ENCODE measurements around the gene DCAF4L1. TPM values are rescaled to one million over a fixed set of nuclear protein-coding genes. Genes with fewer than 3 reads are reported as not detected.

DCAF4L1 gene, protein sequence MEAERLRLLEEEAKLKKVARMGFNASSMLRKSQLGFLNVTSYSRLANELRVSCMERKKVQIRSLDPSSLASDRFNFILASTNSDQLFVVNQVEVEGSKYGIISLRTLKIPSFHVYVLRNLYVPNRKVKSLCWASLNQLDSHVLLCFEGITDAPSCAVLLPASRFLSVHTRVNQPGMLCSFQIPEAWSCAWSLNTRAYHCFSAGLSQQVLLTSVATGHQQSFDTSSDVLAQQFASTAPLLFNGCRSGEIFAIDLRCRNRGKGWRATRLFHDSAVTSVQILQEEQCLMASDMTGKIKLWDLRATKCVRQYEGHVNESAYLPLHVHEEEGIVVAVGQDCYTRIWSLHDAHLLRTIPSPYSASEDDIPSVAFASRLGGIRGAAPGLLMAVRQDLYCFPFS
- total RNA-seq = 0.26 and 0.90 TPM in 2 replicates

DNA sequence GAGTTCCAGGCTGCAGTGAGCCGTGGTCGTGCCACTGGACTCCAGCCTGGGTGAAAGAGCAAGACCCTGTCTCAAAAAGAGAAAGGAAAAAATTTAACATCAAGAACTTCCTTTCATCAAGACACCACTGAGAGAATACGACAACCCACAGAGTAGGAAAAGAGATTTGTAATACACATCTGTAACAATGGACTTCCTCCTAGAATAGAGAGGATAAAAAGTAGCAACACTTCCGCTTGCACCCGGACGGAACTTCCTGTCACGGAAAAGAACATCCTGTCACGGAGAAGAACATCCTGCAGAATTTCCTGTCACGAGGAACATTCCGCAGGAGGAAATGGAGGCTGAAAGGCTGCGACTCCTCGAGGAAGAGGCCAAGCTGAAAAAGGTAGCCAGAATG is at the start of gene DCAF4L1:
Gene DCAF4L1 (plus strand): TSS at position 301 of the 400 bp plus-strand sequence. CDS start 37 bp downstream, at position 338.
- Histone ChIP-seq H3K36me3 (ENCODE audit: control insufficient read depth, insufficient read depth, low read length) (no peaks in the 10 kb centered on the region), H3K27me3 (ENCODE audit: control insufficient read depth, insufficient read depth, low read length) (no peaks in the 10 kb centered on the region), H3K4me3 (ENCODE audit: low read depth, low read length) (no peak within 1 kb of the TSS)
- FAIRE-seq = no peak
- DNase-seq (ENCODE audit: low read depth) = no peak
- TF ChIP-seq, protein P1, sequence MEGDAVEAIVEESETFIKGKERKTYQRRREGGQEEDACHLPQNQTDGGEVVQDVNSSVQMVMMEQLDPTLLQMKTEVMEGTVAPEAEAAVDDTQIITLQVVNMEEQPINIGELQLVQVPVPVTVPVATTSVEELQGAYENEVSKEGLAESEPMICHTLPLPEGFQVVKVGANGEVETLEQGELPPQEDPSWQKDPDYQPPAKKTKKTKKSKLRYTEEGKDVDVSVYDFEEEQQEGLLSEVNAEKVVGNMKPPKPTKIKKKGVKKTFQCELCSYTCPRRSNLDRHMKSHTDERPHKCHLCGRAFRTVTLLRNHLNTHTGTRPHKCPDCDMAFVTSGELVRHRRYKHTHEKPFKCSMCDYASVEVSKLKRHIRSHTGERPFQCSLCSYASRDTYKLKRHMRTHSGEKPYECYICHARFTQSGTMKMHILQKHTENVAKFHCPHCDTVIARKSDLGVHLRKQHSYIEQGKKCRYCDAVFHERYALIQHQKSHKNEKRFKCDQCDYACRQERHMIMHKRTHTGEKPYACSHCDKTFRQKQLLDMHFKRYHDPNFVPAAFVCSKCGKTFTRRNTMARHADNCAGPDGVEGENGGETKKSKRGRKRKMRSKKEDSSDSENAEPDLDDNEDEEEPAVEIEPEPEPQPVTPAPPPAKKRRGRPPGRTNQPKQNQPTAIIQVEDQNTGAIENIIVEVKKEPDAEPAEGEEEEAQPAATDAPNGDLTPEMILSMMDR (IDR thresholded peaks at IDR 0.05; ENCODE audit: insufficient read depth, low read length, severe bottlenecking) = no peak

DNA sequence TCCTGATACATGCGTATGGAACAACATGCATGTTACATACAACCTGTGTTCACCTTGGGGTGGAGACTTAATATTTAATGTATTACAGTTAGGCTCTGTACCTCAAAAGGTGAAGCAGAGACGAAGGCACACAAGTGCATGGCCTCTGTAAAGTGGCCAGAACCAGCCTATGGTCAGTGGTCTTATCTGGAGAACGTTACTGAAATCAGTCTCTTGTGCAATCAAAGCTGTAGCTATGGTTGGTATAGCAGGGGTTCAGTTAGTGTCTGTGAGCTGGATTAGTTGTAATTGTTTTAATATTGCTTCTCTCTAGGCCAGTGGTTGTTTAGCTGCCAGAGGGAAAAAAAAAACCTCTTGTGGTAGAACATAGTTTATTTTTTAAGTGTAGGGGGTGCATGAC is 48.6 kb upstream of the DCAF4L1 start:
- DNase-seq (ENCODE audit: low read depth) (no peak), FAIRE-seq (no peak)
- no peaks in the 10 kb centered on the region for H3K36me3 ChIP-seq (ENCODE audit: control insufficient read depth, insufficient read depth, low read length)
- H3K27me3 ChIP-seq (ENCODE audit: control insufficient read depth, insufficient read depth, low read length) = no peaks in the 10 kb centered on the region
- TF ChIP-seq, protein P1 (IDR thresholded peaks at IDR 0.05; ENCODE audit: insufficient read depth, low read length, severe bottlenecking) = no peak
- no peak overlapping the region for H3K4me3 ChIP-seq (ENCODE audit: low read depth, low read length)

DNA sequence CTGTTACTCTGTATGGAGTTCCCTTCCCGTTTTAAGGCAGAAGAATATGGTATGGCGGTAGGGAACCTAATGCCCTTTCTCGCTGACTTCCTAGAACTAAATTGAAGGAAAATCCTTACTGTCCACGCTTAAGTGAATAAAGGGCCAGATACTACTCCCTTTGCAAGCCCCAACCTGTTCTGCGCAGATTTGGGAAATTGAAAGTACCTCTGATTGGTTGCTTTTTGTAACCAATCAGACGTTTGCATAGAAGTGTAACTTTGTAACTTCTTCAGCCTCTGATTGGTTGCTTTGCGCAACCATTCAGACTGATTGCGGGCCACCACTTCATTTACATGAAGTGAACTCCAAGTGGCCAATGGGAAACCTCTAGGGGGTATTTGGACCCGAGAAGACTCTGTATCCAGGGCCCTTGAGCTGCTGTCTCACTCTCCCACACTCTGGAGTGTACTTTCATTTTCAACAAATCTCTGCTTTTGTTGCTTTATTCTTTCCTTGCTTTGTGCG is 47.5 kb upstream of the DCAF4L1 start:
- Histone ChIP-seq H3K27me3 (ENCODE audit: control insufficient read depth, insufficient read depth, low read length) (no peaks in the 10 kb centered on the region), H3K4me3 (ENCODE audit: low read depth, low read length) (no peak overlapping the region), H3K36me3 (ENCODE audit: control insufficient read depth, insufficient read depth, low read length) (no peaks in the 10 kb centered on the region)
- FAIRE-seq = no peak
- TF ChIP-seq, protein P1 (IDR thresholded peaks at IDR 0.05; ENCODE audit: insufficient read depth, low read length, severe bottlenecking) = no peak
- DNase-seq (ENCODE audit: low read depth) = no peak

DNA sequence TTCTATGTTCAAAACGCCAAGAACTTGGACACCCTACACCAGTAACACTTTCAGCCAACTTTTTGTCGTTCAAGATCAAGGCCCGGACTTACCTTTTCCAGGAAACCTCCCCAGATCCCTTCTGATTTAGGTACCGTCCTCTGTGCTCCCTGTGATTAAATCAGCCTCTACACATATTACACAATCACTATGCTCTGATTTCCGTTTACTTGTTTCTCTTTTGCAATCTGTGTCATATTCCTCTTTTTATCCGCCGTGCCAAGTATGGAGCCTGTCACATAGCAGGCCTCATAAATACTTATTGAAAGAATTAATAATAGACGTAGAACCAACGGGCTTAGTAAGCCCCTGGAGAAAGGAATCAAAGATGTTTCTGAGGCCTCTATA is 47.0 kb upstream of the DCAF4L1 start:
- TF ChIP-seq, protein P1 (IDR thresholded peaks at IDR 0.05; ENCODE audit: insufficient read depth, low read length, severe bottlenecking) = no peak
- Histone ChIP-seq H3K4me3 (ENCODE audit: low read depth, low read length) (peak overlapping the region; percentile 93), H3K36me3 (ENCODE audit: control insufficient read depth, insufficient read depth, low read length) (no peaks in the 10 kb centered on the region), H3K27me3 (ENCODE audit: control insufficient read depth, insufficient read depth, low read length) (no peaks in the 10 kb centered on the region)
- FAIRE-seq (no peak), DNase-seq (ENCODE audit: low read depth) (no peak)

DNA sequence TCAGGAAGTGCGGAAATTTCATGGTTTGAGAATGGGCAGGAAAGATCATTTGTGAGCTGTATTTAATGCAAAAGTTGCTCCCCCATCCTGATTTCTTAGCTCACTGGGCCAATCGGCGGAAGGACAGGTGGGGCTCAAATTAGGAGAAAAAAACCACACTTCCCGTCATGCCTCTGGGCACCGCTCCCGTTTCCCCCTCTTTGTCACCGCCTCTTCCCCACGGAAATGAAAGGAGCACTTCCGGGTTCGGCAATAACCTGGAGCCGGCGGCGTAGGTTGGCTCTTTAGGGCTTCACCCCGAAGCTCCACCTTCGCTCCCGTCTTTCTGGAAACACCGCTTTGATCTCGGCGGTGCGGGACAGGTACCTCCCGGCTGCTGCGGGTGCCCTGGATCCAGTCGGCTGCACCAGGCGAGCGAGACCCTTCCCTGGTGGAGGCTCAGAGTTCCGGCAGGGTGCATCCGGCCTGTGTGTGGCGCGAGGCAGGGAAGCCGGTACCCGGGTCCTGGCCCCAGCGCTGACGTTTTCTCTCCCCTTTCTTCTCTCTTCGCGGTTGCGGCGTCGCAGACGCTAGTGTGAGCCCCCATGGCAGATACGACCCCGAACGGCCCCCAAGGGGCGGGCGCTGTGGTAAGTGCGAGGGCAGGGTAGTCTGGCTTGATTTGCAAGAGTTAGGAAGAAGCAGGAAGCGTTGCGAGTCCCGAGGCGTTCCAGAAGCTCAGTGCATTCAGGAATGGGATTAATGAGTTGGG is 46.5 kb upstream of the DCAF4L1 start, which contains the start of gene TMEM33:
Gene TMEM33 (plus strand): TSS at position 529 of the 751 bp plus-strand sequence. CDS start 56 bp downstream, at position 585.
- no peaks in the 10 kb centered on the region for H3K36me3 ChIP-seq (ENCODE audit: control insufficient read depth, insufficient read depth, low read length)
- DNase-seq (ENCODE audit: low read depth) (peak; percentile 84), FAIRE-seq (no peak)
- TF ChIP-seq, protein P1 (IDR thresholded peaks at IDR 0.05; ENCODE audit: insufficient read depth, low read length, severe bottlenecking) = peak; percentile 14
- peak within 1 kb of the TSS; percentile 93 for H3K4me3 ChIP-seq (ENCODE audit: low read depth, low read length)
- H3K27me3 ChIP-seq (ENCODE audit: control insufficient read depth, insufficient read depth, low read length) = no peaks in the 10 kb centered on the region

Data from bronchial epithelial cell (primary cell).